Stimulated activated CD4-positive, alpha-beta T cell treated with anti-CD3 and anti-CD28 coated beads, TNF-alpha, amount 100 ng/mL, for 4 hours (primary cell): Measurements from ENCODE around the gene OSGIN1.

Source experiments
- DNase-seq, 3 experiments: peaks; one replicate each; pipeline ENCODE4 v3.0.0-alpha.2; 2020; ENCODE audit warnings: low read depth in 3 of 3

The OSGIN1 gene

DNA sequence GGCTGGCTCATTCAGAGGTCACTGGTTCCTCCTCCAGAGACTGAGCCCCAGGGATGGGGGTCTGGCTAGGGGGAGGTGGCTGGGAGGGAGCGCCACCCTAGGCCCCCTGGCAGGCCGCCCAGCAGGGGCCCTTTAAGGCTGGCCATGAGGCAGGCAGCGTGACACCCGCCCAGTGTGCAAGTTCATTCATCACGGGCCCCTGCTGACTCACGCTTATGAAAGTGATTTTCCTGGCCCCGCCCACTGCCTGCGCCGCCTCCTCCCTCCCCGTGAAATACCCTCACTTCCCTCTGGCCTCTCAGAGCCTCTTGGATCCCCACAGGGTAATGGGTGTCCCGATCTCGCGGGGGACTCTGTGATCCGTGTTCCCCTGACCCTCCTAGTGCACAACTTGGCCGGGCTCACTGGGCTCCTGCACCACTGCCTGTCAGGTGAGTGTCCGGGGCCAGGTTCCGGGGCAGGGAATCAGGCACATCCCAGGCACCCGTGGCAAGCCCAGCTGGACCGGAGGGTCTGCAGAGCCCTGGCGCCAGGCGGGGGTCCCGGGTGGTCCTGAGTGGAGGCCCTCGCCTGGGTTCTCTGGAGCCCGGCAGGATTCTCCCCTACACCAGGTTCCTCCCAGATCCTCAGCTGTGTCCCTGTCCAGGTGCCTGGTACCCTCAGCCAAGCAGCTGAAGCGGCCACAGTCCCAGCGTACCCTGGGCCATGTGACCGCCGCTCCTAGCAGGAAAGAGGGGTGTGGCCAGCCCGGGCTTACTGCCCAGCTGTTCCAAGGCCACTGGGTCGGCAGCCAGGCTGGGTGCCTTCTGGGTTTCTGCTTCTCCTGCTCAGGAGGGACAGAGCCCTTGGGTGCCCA lies at the start of gene OSGIN1:
TSS of gene OSGIN1 (plus strand) at position 301 of the 856 bp plus-strand sequence. CDS start 4,432 bp downstream, outside the sequence.
- peak; percentile 56 to 71 (median 71) for DNase-seq

DNA sequence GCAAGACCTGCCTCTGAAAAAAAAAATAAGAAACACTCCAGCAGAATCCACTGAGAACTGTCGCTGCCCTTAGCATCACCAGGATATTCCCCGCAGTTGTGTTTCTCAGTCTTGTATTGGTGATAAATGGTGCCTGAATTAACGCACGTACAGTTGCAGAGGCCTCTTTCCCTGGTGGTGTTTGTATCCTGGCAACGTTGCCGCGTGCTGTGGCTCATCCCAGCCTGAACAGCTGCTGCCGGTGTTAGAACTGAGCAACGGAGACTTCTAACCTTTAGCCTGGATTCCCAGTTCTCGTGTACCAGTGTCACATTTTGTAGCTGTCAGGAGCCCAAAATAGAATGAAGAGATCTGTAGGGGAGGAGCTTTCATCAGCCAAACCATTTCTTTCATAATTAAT lies 49.3 kb upstream of the OSGIN1 start:
- DNase-seq = no peak

DNA sequence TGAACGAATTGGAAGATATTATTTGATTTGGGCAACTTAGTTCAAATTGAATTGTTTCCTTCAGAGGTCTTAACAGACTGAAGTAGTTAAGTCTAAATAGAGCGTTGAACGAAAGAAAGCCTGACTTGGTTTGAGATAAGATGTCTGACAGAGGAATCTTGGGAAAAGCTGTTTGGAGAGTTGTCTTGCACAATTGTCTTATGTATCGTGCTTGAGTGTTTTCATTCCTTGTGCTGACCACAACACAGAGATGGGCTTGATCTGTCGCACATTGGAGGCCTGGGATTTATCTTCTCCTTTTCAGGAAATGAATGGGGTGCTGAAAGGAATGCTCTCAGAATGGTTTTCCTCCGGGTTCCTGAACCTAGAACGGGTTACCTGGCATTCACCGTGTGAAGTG lies 46.4 kb upstream of the OSGIN1 start:
- no peak for DNase-seq

- DNase-seq = no peak
Observed at GRCh38 chr16:83907111-83907510, 45.9 kb upstream of the OSGIN1 start.

- DNase-seq = no peak
Observed at GRCh38 chr16:83907631-83908250, 45.3 kb upstream of the OSGIN1 start.

GRCh38 chr16:83908798-83909197 lies 44.2 kb upstream of the OSGIN1 start:
- DNase-seq = no peak

- no peak for DNase-seq
Observed at GRCh38 chr16:83911290-83911689, 41.8 kb upstream of the OSGIN1 start.

DNA sequence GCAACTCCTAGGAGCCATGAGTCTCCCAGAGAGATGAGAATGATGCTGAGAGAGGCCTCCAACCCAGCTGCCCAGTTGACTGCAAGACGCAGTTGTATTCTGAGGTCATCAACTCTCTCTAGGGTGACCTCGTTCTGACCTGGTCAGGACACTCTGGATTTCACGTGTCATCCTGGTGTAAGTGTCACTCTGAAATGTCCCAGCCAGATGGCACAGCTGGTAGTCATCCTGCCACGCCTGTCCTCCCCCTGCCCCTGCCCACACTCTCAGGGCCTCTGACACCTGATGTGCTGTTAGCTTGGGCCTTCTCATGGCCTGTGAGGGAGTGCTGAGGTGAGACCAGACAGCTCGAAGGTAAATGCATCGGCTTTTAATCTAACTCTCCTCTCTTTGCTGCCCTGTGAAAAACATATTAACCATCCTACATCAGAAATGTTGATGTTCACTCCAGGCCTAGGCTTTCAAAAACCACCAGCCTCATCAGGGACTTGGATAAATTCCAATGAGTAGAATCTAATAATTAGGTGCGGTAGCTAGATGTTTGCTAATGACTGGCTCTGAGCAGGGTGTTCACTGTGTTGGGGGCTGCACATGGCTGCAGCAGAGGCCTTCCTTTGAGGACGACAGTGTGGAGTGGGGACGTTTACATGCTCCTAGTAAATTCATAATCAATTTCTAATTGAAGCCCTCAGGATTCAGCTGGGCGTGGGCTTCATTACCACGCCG lies 40.4 kb upstream of the OSGIN1 start:
- DNase-seq = no peak

DNA sequence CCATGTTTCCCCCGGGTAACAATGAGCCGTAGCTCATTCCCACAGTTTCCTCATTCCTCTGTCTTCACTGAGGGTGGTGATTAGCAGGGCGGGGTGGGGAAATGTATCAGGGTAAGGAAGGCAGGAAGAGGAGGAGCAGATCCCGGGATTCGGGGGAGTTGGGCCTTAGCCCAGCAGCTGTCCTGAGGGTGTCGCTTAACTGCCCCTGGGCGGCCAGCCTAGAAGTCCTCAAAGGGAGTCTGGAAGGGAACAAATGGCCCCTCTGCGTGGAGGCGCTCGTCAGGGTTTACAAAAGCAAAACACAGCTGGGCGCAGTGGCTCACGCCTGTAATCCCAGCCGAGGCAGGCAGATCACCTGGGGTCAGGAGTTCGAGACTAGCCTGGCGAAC lies 39.8 kb upstream of the OSGIN1 start:
- DNase-seq = no peak

GRCh38 chr16:83914091-83914710 lies 38.8 kb upstream of the OSGIN1 start:
- DNase-seq = no peak

GRCh38 chr16:83915081-83915480 lies 38.0 kb upstream of the OSGIN1 start:
- no peak for DNase-seq

- no peak for DNase-seq
Observed at GRCh38 chr16:83915491-83915890, 37.5 kb upstream of the OSGIN1 start.

GRCh38 chr16:83917152-83918120 lies 35.6 kb upstream of the OSGIN1 start:
- DNase-seq = no peak

GRCh38 chr16:83920894-83921491 lies 32.0 kb upstream of the OSGIN1 start:
- no peak for DNase-seq

GRCh38 chr16:83923581-83924365 lies 29.3 kb upstream of the OSGIN1 start:
- DNase-seq = no peak

DNA sequence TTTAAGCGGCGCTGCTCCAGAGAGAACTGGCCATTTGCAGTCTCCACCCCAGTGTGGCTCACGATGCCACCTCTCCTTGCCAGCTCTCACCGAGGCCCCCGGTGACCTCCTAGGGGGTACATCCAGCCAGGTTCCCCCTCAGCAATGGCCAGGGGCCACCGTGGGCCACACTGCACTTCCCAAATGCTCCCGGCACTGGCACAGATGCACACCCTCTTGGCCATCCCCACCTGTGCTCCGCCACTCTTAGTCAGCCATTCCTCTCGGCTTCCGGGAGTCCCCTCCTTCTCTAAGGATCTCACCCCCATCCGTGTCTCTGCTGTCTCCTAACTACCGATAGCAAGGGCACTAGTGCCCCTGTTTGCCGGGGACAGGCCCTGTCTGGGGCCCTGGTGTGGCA lies 28.4 kb upstream of the OSGIN1 start:
- no peak for DNase-seq

DNA sequence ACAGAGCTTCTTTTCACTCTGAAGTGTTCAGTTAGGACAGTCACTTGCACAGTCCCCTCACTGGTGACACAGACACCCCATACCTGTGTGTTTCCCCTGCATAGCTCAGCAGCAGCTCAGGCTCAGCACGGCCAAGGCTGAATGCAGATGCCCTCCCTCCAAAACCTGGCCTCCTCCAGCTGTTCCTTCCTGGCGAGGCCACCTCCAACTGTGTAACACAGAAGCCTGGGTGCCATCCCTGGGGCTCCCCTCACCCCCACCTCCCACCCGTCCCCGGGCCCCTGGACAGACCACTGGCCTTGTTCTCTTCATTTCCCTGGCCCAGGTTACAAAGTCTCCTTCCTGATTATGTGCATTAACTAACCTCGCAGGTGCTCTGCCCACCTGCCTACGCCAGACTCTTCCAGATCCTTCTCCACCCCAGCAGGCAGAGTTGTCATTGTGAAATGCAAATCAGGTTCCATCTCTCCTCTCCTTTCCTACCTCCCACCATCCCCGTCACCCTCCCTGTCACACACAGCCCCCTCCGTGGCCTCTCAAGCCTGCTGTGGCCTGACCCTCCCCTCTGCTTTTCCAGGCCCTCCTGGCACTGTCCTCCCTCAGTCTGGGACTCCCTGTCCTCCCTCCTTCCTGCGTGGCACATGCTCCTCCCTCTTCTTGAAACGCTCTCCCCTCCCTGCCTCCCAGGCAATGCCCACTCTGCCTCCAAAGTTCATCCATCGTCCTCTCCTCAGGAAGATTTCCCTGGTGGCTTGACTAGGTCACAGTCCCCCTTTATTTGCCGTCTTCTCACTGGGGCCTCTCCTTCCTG lies 27.7 kb upstream of the OSGIN1 start:
- DNase-seq = no peak

GRCh38 chr16:83925957-83926725 lies 26.9 kb upstream of the OSGIN1 start:
- no peak for DNase-seq
